Measurements from ENCODE around the gene XPNPEP2.

DNA sequence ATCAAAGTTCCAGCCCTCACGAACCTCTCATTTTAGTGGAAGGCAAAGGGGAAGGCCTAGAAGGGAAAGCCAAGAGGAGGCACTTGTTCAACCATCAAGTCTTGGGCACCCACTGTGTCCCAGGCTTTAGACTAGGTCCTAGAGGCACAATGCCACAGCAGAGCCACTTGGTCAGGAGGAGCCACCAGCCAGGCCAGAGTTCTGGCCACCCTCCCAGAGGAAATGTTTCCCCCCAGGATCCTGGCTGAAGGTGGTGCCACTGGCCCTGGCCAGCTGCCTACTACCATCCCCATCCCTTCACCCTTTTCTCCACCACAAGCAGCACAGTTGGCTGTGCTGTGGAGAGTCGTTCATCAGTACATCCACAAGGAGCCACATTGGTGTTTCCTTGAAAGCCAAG is 34.3 kb upstream of the XPNPEP2 start:
- TF ChIP-seq, protein P1, sequence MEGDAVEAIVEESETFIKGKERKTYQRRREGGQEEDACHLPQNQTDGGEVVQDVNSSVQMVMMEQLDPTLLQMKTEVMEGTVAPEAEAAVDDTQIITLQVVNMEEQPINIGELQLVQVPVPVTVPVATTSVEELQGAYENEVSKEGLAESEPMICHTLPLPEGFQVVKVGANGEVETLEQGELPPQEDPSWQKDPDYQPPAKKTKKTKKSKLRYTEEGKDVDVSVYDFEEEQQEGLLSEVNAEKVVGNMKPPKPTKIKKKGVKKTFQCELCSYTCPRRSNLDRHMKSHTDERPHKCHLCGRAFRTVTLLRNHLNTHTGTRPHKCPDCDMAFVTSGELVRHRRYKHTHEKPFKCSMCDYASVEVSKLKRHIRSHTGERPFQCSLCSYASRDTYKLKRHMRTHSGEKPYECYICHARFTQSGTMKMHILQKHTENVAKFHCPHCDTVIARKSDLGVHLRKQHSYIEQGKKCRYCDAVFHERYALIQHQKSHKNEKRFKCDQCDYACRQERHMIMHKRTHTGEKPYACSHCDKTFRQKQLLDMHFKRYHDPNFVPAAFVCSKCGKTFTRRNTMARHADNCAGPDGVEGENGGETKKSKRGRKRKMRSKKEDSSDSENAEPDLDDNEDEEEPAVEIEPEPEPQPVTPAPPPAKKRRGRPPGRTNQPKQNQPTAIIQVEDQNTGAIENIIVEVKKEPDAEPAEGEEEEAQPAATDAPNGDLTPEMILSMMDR (conservative IDR thresholded peaks at IDR 0.05; ENCODE audit: low read depth, low read length) = no peak
- TF ChIP-seq EZH2 (IDR thresholded peaks at IDR 0.05; ENCODE audit: low read length, unreplicated experiment) (no peak), EZH2phosphoT487 (IDR thresholded peaks at IDR 0.05; ENCODE audit: borderline replicate concordance, low read length) (no peak)
